Lung (tissue), 12 donors: ENCODE measurements around the gene METTL16. TPM values are rescaled to one million over a fixed set of nuclear protein-coding genes. Genes with fewer than 3 reads are reported as not detected.
"Not testable (repeated sequence)": the region's sequence is repeated elsewhere in the genome, so short reads cannot be mapped to it uniquely, and the experiment has no call there.

Experiments
- ATAC-seq: fragments of 200-7000 bp; cut with Tn5 transposase; one replicate; pipeline ENCODE4 v1.9.1; 2020; ENCODE audit warnings: moderate number of reproducible peaks; ENCODE audit not compliant: insufficient read depth, low FRiP score
- DNase-seq, 3 donors: peaks; one replicate each; pipeline ENCODE4 v3.0.0-alpha.2; 2013 to 2017
- H3K27ac ChIP-seq, 2 donors: one replicate each; pipeline ENCODE4 v1.5.1; 2013; ENCODE audit warnings: mild to moderate bottlenecking in 2 of 2, moderate library complexity in 2 of 2, control low read depth in 1 of 2, inconsistent platforms in 1 of 2, low read depth in 1 of 2, low read length in 1 of 2
- H3K27me3 ChIP-seq, 3 donors: one replicate each; pipeline ENCODE4 v1.5.1; 2013; ENCODE audit warnings: low read length in 2 of 3; ENCODE audit not compliant: control insufficient read depth in 3 of 3, insufficient read depth in 3 of 3
- H3K36me3 ChIP-seq, 4 donors: one replicate each; pipeline ENCODE4 v1.5.1; 2013; ENCODE audit warnings: low read length in 4 of 4, mild to moderate bottlenecking in 1 of 4, moderate library complexity in 1 of 4; ENCODE audit not compliant: control insufficient read depth in 4 of 4, insufficient read depth in 4 of 4
- H3K4me1 ChIP-seq, 5 donors: one replicate each; pipeline ENCODE4 v1.5.1; 2013; ENCODE audit warnings: low read length in 5 of 5, mild to moderate bottlenecking in 2 of 5, moderate library complexity in 1 of 5; ENCODE audit not compliant: control insufficient read depth in 5 of 5, insufficient read depth in 5 of 5
- H3K4me3 ChIP-seq: one replicate; pipeline ENCODE4 v1.5.1; 2013; ENCODE audit warnings: mild to moderate bottlenecking, control low read depth, moderate library complexity
- H3K9ac ChIP-seq, 2 donors: one replicate each; pipeline ENCODE4 v1.5.1; 2013; ENCODE audit warnings: low read length in 2 of 2, control low read depth in 1 of 2; ENCODE audit not compliant: insufficient read depth in 1 of 2
- H3K9me3 ChIP-seq, 4 donors: one replicate each; pipeline ENCODE4 v1.5.1; 2013; ENCODE audit warnings: low read length in 3 of 4, mild to moderate bottlenecking in 1 of 4, moderate library complexity in 1 of 4; ENCODE audit not compliant: control insufficient read depth in 4 of 4, insufficient read depth in 3 of 4
- WGBS, 2 donors: extraction: QIAGEN DNeasy Blood & Tissue Kit; methylation state at CpG; one replicate each; pipeline ENCODE4 v1.1.7; 2013; 5-methylcytosine and 5-hydroxymethylcytosine counted together
- polyA plus RNA-seq, 2 donors: library from polyadenylated mRNA; stranded (reverse); fragments of 200-250 nt; gene quantifications; one replicate each; pipeline ENCODE4 v1.2.1, GENCODE V29; 2013
- total RNA-seq, 2 donors: library from RNA; depleted of rRNA in 1 of 2; stranded (reverse); fragments of >200 nt in 1 of 2; gene quantifications; one replicate each; pipeline ENCODE4 v1.2.1, GENCODE V29; 2014 to 2021
- TF ChIP-seq, protein P1 (sequence below): IDR thresholded peaks from 2 replicates; pipeline ENCODE4 v1.5.1; 2012; ENCODE audit warnings: mild to moderate bottlenecking; ENCODE audit errors: control extremely low read depth, extremely low read depth
- donor health status: control.
- donor health status: control.
- donor health status: Bipolar disorder and iron deficiency.
- donor health status: healthy.
- donor health status: DM: yes; HTN: yes; CAD: no.

The METTL16 gene
- total and polyA plus RNA-seq, 4 donors: 12.1 to 36.1 (median 29.8) TPM

DNA sequence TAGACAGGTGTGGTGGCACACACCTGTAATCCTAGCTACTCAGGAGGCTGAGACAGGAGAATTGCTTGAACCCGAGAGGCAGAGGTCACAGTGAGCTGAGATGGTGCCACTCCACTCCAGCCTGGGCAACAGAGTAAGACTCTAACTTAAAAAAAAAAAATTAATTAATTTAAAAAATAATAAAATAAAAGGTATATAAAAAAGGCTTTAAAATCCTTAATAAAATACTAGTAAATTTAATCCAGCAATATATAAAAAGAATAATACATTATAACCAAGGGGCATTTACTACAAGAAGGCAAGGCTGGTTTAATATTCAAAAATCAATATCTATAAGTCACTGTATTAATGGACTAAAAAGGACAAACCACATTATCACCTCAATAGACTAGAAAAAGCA, 66.0 kb downstream of the METTL16 start:
- no peak for DNase-seq
- Histone ChIP-seq H3K9me3 (no peaks in the 10 kb centered on the region), H3K4me3 (no peak overlapping the region), H3K27me3 (no peaks in the 10 kb centered on the region), H3K36me3 (peaks cover 3 to 15% (median 7%) of the 10 kb centered on the region in 4 donors), H3K27ac (no peak overlapping the region), H3K4me1 (peaks cover 0 to 6% (median 0%) of the 10 kb centered on the region in 5 donors), H3K9ac (no peak overlapping the region)
- WGBS, 2 donors: 100% methylated on average over 1 of the region's 1 CpG
- no peak for ATAC-seq
- TF ChIP-seq, protein P1, sequence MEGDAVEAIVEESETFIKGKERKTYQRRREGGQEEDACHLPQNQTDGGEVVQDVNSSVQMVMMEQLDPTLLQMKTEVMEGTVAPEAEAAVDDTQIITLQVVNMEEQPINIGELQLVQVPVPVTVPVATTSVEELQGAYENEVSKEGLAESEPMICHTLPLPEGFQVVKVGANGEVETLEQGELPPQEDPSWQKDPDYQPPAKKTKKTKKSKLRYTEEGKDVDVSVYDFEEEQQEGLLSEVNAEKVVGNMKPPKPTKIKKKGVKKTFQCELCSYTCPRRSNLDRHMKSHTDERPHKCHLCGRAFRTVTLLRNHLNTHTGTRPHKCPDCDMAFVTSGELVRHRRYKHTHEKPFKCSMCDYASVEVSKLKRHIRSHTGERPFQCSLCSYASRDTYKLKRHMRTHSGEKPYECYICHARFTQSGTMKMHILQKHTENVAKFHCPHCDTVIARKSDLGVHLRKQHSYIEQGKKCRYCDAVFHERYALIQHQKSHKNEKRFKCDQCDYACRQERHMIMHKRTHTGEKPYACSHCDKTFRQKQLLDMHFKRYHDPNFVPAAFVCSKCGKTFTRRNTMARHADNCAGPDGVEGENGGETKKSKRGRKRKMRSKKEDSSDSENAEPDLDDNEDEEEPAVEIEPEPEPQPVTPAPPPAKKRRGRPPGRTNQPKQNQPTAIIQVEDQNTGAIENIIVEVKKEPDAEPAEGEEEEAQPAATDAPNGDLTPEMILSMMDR: no peak

DNA sequence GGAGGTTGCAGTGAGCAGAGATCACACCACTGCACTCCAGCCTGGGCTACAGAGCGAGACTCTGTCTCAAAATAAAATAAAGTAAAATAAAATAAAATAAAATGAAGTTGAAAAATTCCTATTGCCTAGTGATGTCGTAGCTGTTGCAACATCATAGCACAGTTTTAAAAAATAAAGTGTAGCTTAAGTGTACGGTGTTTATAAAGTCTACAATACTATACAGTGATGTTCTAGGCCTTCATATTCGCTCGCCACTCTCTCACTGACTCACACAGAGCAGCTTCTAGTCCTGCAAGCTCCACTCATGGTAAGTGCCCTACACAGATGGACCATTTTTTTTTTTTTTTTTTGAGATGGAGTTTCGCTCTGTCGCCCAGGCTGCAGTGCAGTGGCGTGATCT, 67.3 kb downstream of the METTL16 start:
- TF ChIP-seq, protein P1: no peak
- no peaks in the 10 kb centered on the region for H3K27me3 ChIP-seq
- ATAC-seq: no peak
- H3K4me3 ChIP-seq: no peak overlapping the region
- H3K27ac ChIP-seq: no peak overlapping the region
- no peaks in the 10 kb centered on the region for H3K4me1 ChIP-seq
- 97% methylated on average over 8 of the region's 8 CpGs for WGBS, 2 donors
- no peak overlapping the region for H3K9ac ChIP-seq
- no peaks in the 10 kb centered on the region for H3K9me3 ChIP-seq
- H3K36me3 ChIP-seq: peaks cover 4 to 18% (median 7%) of the 10 kb centered on the region in 4 donors
- no peak for DNase-seq

DNA sequence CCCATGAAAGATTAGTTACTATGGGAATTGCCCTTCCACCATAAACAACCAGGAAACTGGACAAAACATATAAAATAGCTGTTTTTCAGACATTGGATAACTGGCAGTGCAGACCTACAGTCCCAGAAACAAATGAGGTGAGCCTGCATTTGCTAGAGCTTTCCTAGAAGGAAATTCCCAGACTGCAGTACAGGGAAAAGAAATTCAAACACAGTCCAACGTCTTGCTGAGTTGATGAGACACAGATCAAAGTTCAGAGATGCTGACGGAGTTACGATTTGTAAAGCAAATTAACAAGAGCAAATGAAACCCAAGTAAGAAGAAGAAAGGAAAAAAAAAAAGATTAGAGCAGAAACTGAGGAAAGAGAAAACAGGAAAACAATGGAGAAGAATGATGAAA, 69.5 kb downstream of the METTL16 start:
- Histone ChIP-seq H3K27ac (no peak overlapping the region), H3K9ac (no peak overlapping the region), H3K9me3 (no peaks in the 10 kb centered on the region), H3K4me3 (no peak overlapping the region), H3K4me1 (no peaks in the 10 kb centered on the region), H3K36me3 (peaks cover 15 to 28% (median 16%) of the 10 kb centered on the region in 4 donors), H3K27me3 (no peaks in the 10 kb centered on the region)
- TF ChIP-seq, protein P1: no peak
- ATAC-seq: no peak
- DNase-seq: no peak
- WGBS, 2 donors: 70 to 79% methylated on average over 3 of the region's 3 CpGs

DNA sequence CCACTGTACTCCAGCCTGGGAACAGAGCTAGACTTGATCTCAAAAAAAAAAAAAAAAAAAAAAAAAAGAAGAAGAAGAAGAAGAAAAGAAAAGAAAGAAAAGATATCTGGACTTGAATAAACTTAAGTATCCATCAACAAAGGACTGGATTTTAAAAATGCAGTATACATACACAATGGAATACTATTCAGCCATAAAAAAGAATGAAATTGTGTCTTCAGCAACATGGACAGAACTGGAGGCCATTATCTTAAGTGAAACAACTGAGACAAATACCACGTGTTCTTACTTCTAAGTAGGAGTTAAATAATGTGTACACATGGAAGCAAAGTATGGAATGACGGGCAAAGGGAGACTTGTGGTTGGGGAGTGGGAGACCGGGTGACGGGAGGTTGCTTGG, 70.8 kb downstream of the METTL16 start:
- peaks cover 0 to 2% (median 0%) of the 10 kb centered on the region in 4 donors for H3K9me3 ChIP-seq
- H3K4me1 ChIP-seq: no peaks in the 10 kb centered on the region
- 98 to 99% methylated on average over 4 of the region's 4 CpGs for WGBS, 2 donors
- H3K4me3 ChIP-seq: no peak overlapping the region
- peaks cover 17 to 38% (median 22%) of the 10 kb centered on the region in 4 donors for H3K36me3 ChIP-seq
- no peaks in the 10 kb centered on the region for H3K27me3 ChIP-seq
- DNase-seq (no peak), ATAC-seq (no peak)
- no peak overlapping the region for H3K9ac ChIP-seq
- TF ChIP-seq, protein P1: no peak
- H3K27ac ChIP-seq: no peak overlapping the region

DNA sequence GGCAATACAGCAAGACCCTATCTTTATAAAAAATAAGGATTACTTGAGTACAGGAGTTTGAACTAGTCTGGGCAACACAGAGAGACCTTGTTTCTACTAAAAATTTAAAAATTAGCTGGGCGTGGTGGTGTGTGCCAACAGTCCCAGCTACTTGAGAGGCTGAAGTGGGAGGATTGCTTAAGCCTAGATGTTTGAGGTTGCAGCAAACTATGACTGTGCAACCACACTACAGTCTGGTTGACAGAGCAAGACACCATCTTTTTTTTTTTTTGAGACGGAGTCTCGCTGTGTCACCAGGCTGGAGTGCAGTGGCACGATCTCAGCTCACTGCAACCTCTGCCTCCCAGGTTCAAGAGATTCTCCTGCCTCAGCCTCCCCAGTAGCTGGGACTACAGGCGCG, 71.7 kb downstream of the METTL16 start:
- not testable (repeated sequence) for DNase-seq, H3K27me3 ChIP-seq, H3K4me3 ChIP-seq, H3K9ac ChIP-seq, H3K4me1 ChIP-seq, H3K9me3 ChIP-seq
- Histone ChIP-seq H3K27ac (peak overlapping the region in 1 of 2 donors; percentile 60), H3K36me3 (peaks cover 17 to 39% (median 26%) of the 10 kb centered on the region in 4 donors)
- 51 to 80% methylated on average over 6 of the region's 6 CpGs for WGBS, 2 donors
- peak; percentile 64 for ATAC-seq
